ENCODE results near the gene SCAP.
"Not testable (repeated sequence)": the region's sequence is repeated elsewhere in the genome, so short reads cannot be mapped to it uniquely, and the experiment has no call there.

SCAP gene

DNA sequence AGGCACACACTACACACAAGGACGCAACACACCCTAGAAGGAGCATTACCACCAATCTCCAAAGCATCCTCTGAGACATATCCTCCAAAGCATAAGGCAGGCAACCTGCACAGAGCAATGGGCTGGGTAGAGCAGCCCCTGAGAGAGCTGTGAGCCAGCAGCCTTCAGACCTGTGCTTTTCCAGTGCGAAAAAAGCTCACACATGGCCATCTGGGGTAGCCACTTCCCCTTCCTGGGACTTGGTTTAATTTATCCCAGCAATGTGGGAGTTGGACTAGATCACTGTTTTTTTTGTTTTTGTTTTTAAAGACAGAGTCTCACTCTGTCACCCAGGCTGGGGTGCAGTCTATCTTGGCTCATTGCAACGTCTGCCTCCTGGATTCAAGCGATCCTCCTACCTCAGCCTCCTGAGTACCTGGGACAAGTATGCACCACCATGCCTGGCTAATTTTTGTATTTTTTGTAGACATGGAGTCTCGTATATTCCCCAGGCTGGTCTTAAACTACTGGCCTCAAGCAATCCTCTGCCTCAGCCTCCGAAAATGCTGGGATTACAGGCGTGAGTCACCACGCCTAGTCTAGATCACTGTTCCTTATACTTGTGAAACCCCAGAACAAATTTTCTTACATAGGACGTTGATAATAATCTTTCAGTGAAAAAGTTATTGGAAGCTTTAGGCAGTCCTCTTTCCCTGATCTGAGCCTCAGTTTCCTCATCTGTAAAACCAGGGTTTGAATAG lies 76.0 kb downstream of the SCAP start:
- DNase-seq (ENCODE audit: low read depth, low spot score) = no peak

GRCh38 chr3:47399016-47399415 lies 76.7 kb downstream of the SCAP start:
- DNase-seq (ENCODE audit: low read depth, low spot score) = no peak

GRCh38 chr3:47398228-47398627 lies 77.5 kb downstream of the SCAP start:
- no peak for DNase-seq (ENCODE audit: low read depth, low spot score)

- no peak for DNase-seq (ENCODE audit: low read depth, low spot score)
Observed at GRCh38 chr3:47394881-47395280, 80.9 kb downstream of the SCAP start.

DNA sequence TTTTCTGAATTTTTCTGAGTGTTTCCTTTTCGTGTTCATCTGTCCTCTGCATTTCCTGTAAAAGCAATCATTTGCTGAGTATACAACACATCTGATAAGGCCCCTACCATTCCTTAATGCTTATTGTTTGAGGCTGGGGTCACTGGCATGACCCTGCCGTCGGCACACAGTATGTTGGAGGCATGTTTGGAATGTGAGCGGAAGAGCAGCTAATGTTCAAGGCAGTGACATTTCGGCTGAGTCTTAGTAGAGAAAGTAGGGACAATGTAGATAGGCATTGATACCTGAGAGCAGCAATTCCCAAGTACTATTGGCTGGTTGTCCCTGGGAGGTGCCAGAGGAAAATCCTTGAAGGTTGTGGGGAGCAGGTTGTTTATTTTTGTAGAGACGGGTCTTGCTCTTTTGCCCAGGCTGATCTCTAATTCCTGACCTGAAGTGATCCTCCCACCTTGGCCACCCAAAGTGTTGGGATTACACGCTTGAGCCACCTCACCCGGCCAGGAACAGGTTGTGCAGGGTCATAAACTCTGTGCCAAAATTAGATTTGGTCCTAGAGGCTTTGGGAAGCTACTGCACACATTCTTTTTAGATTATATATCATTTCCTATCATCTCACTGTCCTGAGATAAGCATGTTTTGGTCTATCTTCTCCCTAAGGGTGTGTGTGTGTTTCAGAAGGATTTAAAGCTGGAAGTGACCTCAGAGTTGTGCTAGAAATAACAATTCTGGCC lies 81.4 kb downstream of the SCAP start:
- DNase-seq (ENCODE audit: low read depth, low spot score) = no peak

GRCh38 chr3:47392933-47393332 lies 82.8 kb downstream of the SCAP start:
- no peak for DNase-seq (ENCODE audit: low read depth, low spot score)

DNA sequence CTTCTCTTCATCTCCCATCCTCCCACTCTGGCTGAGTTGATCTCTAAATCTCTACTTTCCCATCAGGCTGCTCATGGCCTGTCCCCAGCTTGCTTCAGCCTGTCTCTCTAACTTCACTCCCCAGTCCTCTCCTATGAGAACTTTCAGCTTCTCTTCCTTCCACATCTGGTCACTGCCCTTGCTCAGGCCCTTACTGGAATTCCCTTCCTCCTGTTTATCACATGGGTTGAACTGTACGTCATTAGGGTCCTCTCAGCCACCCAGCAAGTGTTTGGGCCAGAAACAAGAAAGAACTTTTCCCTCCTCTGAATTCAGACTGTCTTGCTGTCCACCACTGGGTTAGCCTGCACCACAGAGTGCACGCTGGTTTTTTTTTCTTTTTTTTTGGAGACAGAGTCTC lies 89.9 kb downstream of the SCAP start:
- DNase-seq (ENCODE audit: low read depth, low spot score) = no peak

- DNase-seq (ENCODE audit: low read depth, low spot score) = no peak
Observed at GRCh38 chr3:47385007-47385406, 90.7 kb downstream of the SCAP start.

DNA sequence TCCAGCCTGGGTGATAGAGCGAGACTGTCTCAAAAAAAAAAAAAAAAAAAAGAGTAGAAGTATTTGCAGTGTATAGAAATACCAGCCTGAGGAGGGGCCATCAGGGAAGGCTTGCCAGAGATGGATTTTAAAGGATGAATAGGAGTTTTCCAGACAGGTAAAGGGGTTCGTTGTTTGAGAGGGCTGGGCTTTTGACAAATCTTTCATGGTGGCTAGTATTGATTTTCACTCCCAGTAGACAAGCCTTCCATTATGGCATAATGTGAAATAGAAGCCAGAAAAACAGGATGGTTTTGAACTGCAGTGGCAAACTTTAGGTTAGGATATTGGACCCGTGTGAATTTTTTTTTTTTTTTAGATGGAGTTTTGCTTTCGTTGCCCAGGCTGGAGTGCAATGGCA lies 91.3 kb downstream of the SCAP start:
- DNase-seq (ENCODE audit: low read depth, low spot score) = no peak

- no peak for DNase-seq (ENCODE audit: low read depth, low spot score)
Observed at GRCh38 chr3:47381317-47382157, 94.2 kb downstream of the SCAP start.

- DNase-seq (ENCODE audit: low read depth, low spot score) = peak; percentile 91
Observed at GRCh38 chr3:47380601-47381316, 95.0 kb downstream of the SCAP start, which contains the start of gene PTPN23. Gene PTPN23, plus strand, starts transcription at chr3:47381021. Its CDS starts 76 bp downstream, at chr3:47381097.

DNA sequence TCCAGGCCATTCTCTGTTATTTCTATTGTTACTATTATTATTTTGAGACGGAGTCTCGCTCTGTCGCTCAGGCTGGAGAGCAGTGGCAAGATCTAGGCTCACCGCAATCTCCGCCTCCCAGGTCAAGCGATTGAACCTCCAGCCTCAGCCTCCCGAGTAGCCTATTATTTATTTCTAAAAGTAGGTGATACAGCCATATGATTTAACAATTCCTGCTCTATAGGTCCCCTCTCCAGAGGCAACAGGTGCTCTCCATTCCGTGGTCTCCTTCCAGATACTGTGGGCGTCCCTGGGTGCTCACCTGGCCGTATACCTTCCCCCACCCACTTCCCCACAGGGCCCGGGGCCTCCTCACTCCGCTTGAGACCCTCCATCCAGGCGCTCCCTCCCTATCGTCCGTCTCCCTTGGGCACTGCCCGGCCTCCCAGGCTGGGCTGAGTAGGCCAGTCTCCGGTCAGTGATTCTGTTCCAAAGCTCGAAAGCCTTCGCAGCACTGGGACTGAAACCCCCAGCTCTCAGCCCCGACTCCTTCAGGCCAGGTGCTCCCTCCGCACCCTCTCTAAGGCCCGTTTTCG lies 95.6 kb downstream of the SCAP start:
- no peak for DNase-seq (ENCODE audit: low read depth, low spot score)

DNA sequence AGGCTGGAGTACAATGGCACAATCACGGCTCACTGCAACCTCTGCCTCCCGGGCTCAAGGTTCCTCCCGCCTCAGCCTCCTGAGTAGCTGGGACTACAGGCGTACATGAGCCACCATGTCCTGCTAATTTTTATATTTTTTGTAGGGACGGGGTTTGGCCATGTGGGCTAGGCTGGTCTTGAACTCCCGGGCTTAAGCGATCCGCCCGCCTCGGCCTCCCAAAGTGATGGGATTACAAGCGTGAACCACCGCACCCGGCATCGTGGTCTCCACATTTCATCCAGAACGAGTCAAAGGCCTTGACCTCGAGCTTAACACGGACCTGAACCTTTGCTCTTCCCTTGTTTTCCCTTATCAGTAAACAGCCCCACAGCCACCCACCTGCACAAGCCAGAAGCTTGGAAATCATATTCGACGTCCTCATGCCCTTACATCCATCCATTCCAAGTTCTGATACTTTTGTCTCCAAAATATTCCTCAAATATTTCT lies 96.3 kb downstream of the SCAP start:
- DNase-seq (ENCODE audit: low read depth, low spot score) = no peak

GRCh38 chr3:47378869-47379268 lies 96.9 kb downstream of the SCAP start:
- no peak for DNase-seq (ENCODE audit: low read depth, low spot score)

GRCh38 chr3:47377186-47377585 lies 98.6 kb downstream of the SCAP start:
- DNase-seq (ENCODE audit: low read depth, low spot score) = no peak

DNA sequence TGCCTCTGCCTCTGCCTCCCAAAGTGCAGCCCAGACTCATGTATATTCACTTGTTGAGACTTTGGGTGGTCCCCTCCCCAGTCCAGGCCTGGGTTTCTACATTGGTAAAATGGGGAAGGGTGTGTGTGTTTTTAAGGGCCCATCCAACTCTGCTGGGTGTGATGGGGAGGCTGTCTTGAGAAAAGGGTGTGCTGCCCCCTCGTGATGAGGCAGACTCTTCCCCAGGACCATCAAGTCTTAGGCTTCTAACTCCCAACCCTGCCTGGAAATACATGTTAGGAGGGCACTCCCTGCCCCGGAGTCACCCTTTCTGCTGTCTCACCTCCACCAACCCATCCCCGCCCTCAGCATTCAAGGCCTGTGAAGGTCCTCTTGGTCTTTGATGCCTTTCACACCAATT lies 99.3 kb downstream of the SCAP start:
- DNase-seq (ENCODE audit: low read depth, low spot score) = no peak

- DNase-seq (ENCODE audit: low read depth, low spot score) = no peak
Observed at GRCh38 chr3:47374587-47374986, 101.2 kb downstream of the SCAP start.

GRCh38 chr3:47370887-47371697 lies 104.6 kb downstream of the SCAP start:
- no peak for DNase-seq (ENCODE audit: low read depth, low spot score)

GRCh38 chr3:47370020-47370419 lies 105.7 kb downstream of the SCAP start:
- DNase-seq (ENCODE audit: low read depth, low spot score) = not testable (repeated sequence)

DNA sequence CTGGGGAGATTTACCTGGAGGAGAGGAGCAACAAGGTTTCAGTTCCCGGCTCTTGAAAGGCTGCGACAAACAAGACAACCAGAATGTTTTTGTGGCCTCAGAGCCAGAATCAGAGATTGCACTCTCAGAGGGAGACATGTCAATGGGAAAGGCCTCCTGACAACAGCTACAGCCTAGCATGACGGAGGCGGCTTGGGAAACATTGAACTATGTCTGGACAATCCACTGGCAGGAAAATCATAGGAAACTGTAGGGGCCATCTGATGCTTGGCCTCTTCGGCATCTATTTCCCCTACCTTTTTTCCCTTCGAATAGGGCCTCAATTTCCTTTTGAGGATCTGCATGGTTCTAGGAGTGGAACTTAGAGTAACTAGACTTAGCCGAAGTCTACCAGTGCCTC lies 108.1 kb downstream of the SCAP start:
- no peak for DNase-seq (ENCODE audit: low read depth, low spot score)

Measured in iPS DF 19.7 (cell line).